ENCODE results near the gene PATE4.

DNA sequence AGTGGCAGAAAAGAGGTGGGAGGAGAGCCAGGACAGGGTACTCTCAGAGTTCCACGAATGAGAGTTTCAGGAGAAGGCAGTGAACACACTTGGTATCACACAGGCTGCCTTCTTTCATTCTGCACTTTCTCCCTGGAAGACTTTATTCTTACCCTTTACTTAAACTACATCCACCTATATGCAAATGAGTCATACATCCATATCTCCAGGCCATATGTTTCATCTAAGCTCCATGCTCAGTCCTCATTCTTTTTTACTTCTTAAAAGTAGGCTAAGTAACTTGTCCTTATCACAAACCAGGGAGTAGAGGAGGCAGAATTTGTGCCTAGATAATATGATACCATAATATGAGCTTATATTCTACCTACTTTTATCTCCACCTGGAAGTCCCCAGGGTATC is 48.2 kb downstream of the PATE4 start:
- no peak for TF ChIP-seq POLR2A (IDR thresholded peaks at IDR 0.05)
- TF ChIP-seq, protein P1, sequence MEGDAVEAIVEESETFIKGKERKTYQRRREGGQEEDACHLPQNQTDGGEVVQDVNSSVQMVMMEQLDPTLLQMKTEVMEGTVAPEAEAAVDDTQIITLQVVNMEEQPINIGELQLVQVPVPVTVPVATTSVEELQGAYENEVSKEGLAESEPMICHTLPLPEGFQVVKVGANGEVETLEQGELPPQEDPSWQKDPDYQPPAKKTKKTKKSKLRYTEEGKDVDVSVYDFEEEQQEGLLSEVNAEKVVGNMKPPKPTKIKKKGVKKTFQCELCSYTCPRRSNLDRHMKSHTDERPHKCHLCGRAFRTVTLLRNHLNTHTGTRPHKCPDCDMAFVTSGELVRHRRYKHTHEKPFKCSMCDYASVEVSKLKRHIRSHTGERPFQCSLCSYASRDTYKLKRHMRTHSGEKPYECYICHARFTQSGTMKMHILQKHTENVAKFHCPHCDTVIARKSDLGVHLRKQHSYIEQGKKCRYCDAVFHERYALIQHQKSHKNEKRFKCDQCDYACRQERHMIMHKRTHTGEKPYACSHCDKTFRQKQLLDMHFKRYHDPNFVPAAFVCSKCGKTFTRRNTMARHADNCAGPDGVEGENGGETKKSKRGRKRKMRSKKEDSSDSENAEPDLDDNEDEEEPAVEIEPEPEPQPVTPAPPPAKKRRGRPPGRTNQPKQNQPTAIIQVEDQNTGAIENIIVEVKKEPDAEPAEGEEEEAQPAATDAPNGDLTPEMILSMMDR (IDR thresholded peaks at IDR 0.05) = no peak

Measured in right lobe of liver (tissue), 4 donors.